ENCODE measurements around the gene LDHB. TPM values are rescaled to one million over a fixed set of nuclear protein-coding genes. Genes with fewer than 3 reads are reported as not detected.

Gene LDHB
- total RNA-seq, 4 donors from 2014 or later = 299 to 433 (median 374) TPM

GRCh38 chr12:21696625-21697024 is 39.0 kb upstream of the LDHB start:
- intact Hi-C loops (cut with DNase I) = loop anchor here (2.0 to 5.0 kb wide), 3 partner anchors 246 to 320 kb away; partner anchors contain the start of gene ABCC9
- Histone ChIP-seq H3K4me1 (peaks cover 3 to 6% (median 5%) of the 10 kb centered on the region in 4 donors), H3K4me3 (no peak overlapping the region), H3K27ac (replicated peaks in 1 of 4) (no peak overlapping the region), H3K36me3 (no peaks in the 10 kb centered on the region), H3K9me3 (no peaks in the 10 kb centered on the region), H3K27me3 (no peaks in the 10 kb centered on the region)
- no peak for DNase-seq (ENCODE audit: extremely low spot score)
- no peak for TF ChIP-seq POLR2A (IDR thresholded peaks at IDR 0.05; ENCODE audit: low read depth)
- TF ChIP-seq CTCF (IDR thresholded peaks at IDR 0.05) = no peak
- no peak for TF ChIP-seq POLR2AphosphoS5 (IDR thresholded peaks at IDR 0.05)
- TF ChIP-seq EP300 (IDR thresholded peaks at IDR 0.05) = no peak

- H3K4me3 ChIP-seq = no peak overlapping the region
- H3K36me3 ChIP-seq = no peaks in the 10 kb centered on the region
- DNase-seq (ENCODE audit: extremely low spot score) = no peak
- TF ChIP-seq POLR2AphosphoS5 (IDR thresholded peaks at IDR 0.05) = no peak
- no peak for TF ChIP-seq EP300 (IDR thresholded peaks at IDR 0.05)
- TF ChIP-seq CTCF (IDR thresholded peaks at IDR 0.05) = no peak
- no peak for TF ChIP-seq POLR2A (IDR thresholded peaks at IDR 0.05; ENCODE audit: low read depth)
- peaks cover 3 to 6% (median 5%) of the 10 kb centered on the region in 4 donors for H3K4me1 ChIP-seq
- intact Hi-C loops (cut with DNase I) = loop anchor here (2.0 to 5.0 kb wide), 3 partner anchors 246 to 321 kb away; partner anchors contain the start of gene ABCC9
- H3K27me3 ChIP-seq = no peaks in the 10 kb centered on the region
- WGBS = 26% methylated on average over 2 of the region's 2 CpGs
- H3K9me3 ChIP-seq = no peaks in the 10 kb centered on the region
- H3K27ac ChIP-seq (replicated peaks in 1 of 4) = no peak overlapping the region
Measured at GRCh38 chr12:21695986-21696385, 38.3 kb upstream of the LDHB start.

GRCh38 chr12:21694660-21695059 is 37.0 kb upstream of the LDHB start:
- Histone ChIP-seq H3K4me1 (peaks cover 3 to 6% (median 5%) of the 10 kb centered on the region in 4 donors), H3K27me3 (no peaks in the 10 kb centered on the region), H3K9me3 (peaks cover 0 to under 1% (median under 1%) of the 10 kb centered on the region in 4 donors), H3K27ac (replicated peaks in 1 of 4) (no peak overlapping the region), H3K36me3 (no peaks in the 10 kb centered on the region), H3K4me3 (no peak overlapping the region)
- intact Hi-C loops (cut with DNase I) = loop anchor here (5.0 kb wide), 2 partner anchors 248 to 298 kb away; partner anchors contain the start of gene ABCC9
- 90% methylated on average over 5 of the region's 10 CpGs for WGBS
- no peak for DNase-seq (ENCODE audit: extremely low spot score)
- TF ChIP-seq POLR2AphosphoS5 (IDR thresholded peaks at IDR 0.05) (no peak), POLR2A (IDR thresholded peaks at IDR 0.05; ENCODE audit: low read depth) (no peak), CTCF (IDR thresholded peaks at IDR 0.05) (no peak), EP300 (IDR thresholded peaks at IDR 0.05) (no peak)

- Histone ChIP-seq H3K27ac (replicated peaks in 1 of 4) (no peak overlapping the region), H3K27me3 (no peaks in the 10 kb centered on the region), H3K9me3 (peaks cover 0 to 9% (median 3%) of the 10 kb centered on the region in 4 donors), H3K4me3 (no peak overlapping the region), H3K4me1 (no peaks in the 10 kb centered on the region), H3K36me3 (no peaks in the 10 kb centered on the region)
- WGBS = 79% methylated on average over 1 of the region's 1 CpG
- DNase-seq (ENCODE audit: extremely low spot score) = no peak
- no peak for TF ChIP-seq EP300 (IDR thresholded peaks at IDR 0.05)
- no peak for TF ChIP-seq CTCF (IDR thresholded peaks at IDR 0.05)
- TF ChIP-seq POLR2AphosphoS5 (IDR thresholded peaks at IDR 0.05) = no peak
- no peak for TF ChIP-seq POLR2A (IDR thresholded peaks at IDR 0.05; ENCODE audit: low read depth)
- intact Hi-C loops (cut with DNase I) = no loop called here
Measured at GRCh38 chr12:21691515-21691914, 33.9 kb upstream of the LDHB start.

Measured in esophagus muscularis mucosa (tissue), 4 donors.